HL-60 (cell line): Measurements from ENCODE around the gene PSMG3.

ENCODE experiments used
- DNase-seq, 2 experiments: peaks; one replicate each; pipeline ENCODE4 v3.0.0-alpha.2; 2010 to 2020; ENCODE audit warnings: low read depth in 1 of 2, low spot score in 1 of 2
- H3K27ac ChIP-seq: fragments of 250-450 bp; sonication (Bioruptor Pico); replicated peaks from 2 replicates; pipeline ENCODE4 v1.5.1; 2020; ENCODE audit warnings: mild to moderate bottlenecking, moderate library complexity
- H3K27me3 ChIP-seq: fragments of 250-450 bp; sonication (Bioruptor Pico); 2 replicates; pipeline ENCODE4 v1.5.1; 2021; ENCODE audit warnings: mild to moderate bottlenecking, moderate library complexity; ENCODE audit not compliant: insufficient read depth, poor library complexity, severe bottlenecking
- H3K4me3 ChIP-seq: replicated peaks from 2 replicates; pipeline ENCODE4 v1.5.1; 2011; ENCODE audit warnings: mild to moderate bottlenecking, control low read depth, low read length; ENCODE audit not compliant: insufficient read depth
- CTCF ChIP-seq: IDR thresholded peaks from one replicate; pipeline ENCODE4 v1.5.1; 2011; ENCODE audit warnings: low read length, control low read depth, inconsistent platforms; ENCODE audit not compliant: insufficient read depth
- GABPA ChIP-seq: IDR thresholded peaks from 2 replicates; pipeline ENCODE4 v1.6.1; 2012; ENCODE audit warnings: low read depth
- POLR2AphosphoS5 ChIP-seq: IDR thresholded peaks from 2 replicates; pipeline ENCODE4 v1.6.1; 2012; ENCODE audit warnings: low read depth
- SPI1 ChIP-seq: IDR thresholded peaks from 2 replicates; pipeline ENCODE4 v1.6.1; 2012; ENCODE audit warnings: low read depth, mild to moderate bottlenecking, borderline replicate concordance
- TF ChIP-seq, protein P1 (sequence below): IDR thresholded peaks from 2 replicates; pipeline ENCODE4 v1.6.1; 2012; ENCODE audit warnings: low read depth; ENCODE audit not compliant: insufficient replicate concordance

The PSMG3 gene

GRCh38 chr7:1616741-1617140 lies 46.9 kb upstream of the PSMG3 start:
- Histone ChIP-seq H3K27me3 (no peaks in the 10 kb centered on the region), H3K4me3 (no peak overlapping the region), H3K27ac (no peak overlapping the region)
- no peak for DNase-seq
- TF ChIP-seq, protein P1, sequence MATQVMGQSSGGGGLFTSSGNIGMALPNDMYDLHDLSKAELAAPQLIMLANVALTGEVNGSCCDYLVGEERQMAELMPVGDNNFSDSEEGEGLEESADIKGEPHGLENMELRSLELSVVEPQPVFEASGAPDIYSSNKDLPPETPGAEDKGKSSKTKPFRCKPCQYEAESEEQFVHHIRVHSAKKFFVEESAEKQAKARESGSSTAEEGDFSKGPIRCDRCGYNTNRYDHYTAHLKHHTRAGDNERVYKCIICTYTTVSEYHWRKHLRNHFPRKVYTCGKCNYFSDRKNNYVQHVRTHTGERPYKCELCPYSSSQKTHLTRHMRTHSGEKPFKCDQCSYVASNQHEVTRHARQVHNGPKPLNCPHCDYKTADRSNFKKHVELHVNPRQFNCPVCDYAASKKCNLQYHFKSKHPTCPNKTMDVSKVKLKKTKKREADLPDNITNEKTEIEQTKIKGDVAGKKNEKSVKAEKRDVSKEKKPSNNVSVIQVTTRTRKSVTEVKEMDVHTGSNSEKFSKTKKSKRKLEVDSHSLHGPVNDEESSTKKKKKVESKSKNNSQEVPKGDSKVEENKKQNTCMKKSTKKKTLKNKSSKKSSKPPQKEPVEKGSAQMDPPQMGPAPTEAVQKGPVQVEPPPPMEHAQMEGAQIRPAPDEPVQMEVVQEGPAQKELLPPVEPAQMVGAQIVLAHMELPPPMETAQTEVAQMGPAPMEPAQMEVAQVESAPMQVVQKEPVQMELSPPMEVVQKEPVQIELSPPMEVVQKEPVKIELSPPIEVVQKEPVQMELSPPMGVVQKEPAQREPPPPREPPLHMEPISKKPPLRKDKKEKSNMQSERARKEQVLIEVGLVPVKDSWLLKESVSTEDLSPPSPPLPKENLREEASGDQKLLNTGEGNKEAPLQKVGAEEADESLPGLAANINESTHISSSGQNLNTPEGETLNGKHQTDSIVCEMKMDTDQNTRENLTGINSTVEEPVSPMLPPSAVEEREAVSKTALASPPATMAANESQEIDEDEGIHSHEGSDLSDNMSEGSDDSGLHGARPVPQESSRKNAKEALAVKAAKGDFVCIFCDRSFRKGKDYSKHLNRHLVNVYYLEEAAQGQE = no peak
- TF ChIP-seq CTCF (no peak), POLR2AphosphoS5 (no peak), SPI1 (no peak), GABPA (no peak)

DNA sequence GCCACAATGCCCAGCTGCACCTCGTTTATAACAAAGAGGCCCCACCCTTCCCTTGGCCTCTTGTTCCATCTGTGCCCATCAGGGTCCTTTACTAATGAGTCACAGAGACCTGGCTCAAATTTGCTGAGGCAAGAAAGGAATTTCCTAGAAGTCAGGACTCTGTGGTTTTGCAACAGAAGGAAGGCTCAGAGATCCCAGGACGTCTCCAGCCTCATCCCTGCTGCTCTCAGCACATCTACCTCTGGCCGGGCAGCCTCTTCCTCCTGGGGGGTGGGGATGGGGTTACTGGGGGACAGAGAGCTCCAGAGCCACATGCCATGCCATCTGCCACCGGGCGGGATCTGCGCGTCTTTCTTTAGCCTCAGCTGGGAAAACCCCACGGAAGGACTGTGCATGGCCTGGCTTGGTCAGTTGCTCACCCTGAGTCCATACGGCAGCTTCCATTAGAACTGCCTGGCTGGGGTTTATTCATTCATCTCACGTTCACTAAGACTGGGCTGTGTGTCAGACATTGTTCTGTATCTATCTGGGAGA lies 41.9 kb upstream of the PSMG3 start:
- no peak overlapping the region for H3K4me3 ChIP-seq
- DNase-seq = no peak
- no peak overlapping the region for H3K27ac ChIP-seq
- no peak for TF ChIP-seq CTCF
- no peak for TF ChIP-seq POLR2AphosphoS5
- TF ChIP-seq GABPA = no peak
- no peak for TF ChIP-seq SPI1
- TF ChIP-seq, protein P1 = no peak
- H3K27me3 ChIP-seq = no peaks in the 10 kb centered on the region

DNA sequence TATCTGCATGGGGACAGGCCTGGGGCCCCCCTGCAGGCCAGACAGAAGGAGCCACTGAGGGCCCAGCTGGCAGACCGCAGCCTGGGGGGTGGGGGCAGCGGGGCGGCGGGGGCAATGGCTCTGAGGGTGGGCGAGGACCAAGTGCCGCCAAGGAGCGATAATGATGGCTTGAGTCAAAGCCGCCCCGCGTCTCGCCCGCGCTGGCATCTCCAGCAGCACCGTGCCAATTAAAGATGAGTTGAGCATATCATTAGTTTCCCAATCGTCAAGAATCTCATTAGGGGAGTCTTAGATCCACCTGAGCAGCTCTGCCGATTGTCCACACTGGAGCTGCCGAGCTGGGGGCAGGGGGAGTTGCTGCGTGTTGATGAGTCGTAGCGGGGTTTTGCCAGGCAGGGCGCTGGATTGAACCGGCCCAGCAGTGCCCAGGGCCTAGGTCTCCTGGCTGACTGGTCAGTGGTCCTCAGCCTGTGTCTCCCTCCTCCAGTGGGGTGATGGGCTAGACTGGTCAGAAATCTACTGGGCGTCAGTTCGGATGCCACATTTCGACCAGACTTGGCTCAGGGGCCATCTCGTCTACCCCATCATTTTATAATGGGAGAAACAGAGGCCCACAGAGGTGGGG lies 41.0 kb upstream of the PSMG3 start:
- TF ChIP-seq GABPA (no peak), CTCF (no peak)
- H3K4me3 ChIP-seq = no peak overlapping the region
- DNase-seq = no peak
- no peak overlapping the region for H3K27ac ChIP-seq
- no peaks in the 10 kb centered on the region for H3K27me3 ChIP-seq
